SK-MEL-5 (cell line): ENCODE results near the gene CREB3L4. TPM values are rescaled to one million over a fixed set of nuclear protein-coding genes. Genes with fewer than 3 reads are reported as not detected.

Experiments used
- DNase-seq: peaks from one replicate; pipeline ENCODE4 v3.0.0-alpha.2; 2016; ENCODE audit warnings: low read depth, low spot score
- in situ Hi-C: cut with HindIII; loops from 2 replicates; pipeline ENCODE4 v1.10.0; 2016; ENCODE audit warnings: low sequenced_read_pairs, high pct_unique_total_duplicates, low pct_unique_long_range_greater_than_20kb
- polyA plus RNA-seq, 2 experiments: library from polyadenylated mRNA; depleted of rRNA; stranded (reverse); fragments of >200 nt; gene quantifications; 2 replicates each; pipeline ENCODE4 v1.2.3, GENCODE V29; 2015
- total RNA-seq: library from RNA; depleted of rRNA; stranded (reverse); fragments of >200 nt; shearing (Covaris generic); gene quantifications from 2 replicates; pipeline ENCODE4 v1.2.3, GENCODE V29; 2014; rRNA removed

Gene CREB3L4, protein sequence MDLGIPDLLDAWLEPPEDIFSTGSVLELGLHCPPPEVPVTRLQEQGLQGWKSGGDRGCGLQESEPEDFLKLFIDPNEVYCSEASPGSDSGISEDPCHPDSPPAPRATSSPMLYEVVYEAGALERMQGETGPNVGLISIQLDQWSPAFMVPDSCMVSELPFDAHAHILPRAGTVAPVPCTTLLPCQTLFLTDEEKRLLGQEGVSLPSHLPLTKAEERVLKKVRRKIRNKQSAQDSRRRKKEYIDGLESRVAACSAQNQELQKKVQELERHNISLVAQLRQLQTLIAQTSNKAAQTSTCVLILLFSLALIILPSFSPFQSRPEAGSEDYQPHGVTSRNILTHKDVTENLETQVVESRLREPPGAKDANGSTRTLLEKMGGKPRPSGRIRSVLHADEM
- 16.7 and 23.8 TPM in 2 replicates for total RNA-seq
- polyA plus RNA-seq (2015; cell fraction: cytosol; rRNA removed): 23.2 and 32.4 TPM in 2 replicates
- polyA plus RNA-seq (2015; cell fraction: nucleus; rRNA removed): 88.7 and 110 TPM in 2 replicates

DNA sequence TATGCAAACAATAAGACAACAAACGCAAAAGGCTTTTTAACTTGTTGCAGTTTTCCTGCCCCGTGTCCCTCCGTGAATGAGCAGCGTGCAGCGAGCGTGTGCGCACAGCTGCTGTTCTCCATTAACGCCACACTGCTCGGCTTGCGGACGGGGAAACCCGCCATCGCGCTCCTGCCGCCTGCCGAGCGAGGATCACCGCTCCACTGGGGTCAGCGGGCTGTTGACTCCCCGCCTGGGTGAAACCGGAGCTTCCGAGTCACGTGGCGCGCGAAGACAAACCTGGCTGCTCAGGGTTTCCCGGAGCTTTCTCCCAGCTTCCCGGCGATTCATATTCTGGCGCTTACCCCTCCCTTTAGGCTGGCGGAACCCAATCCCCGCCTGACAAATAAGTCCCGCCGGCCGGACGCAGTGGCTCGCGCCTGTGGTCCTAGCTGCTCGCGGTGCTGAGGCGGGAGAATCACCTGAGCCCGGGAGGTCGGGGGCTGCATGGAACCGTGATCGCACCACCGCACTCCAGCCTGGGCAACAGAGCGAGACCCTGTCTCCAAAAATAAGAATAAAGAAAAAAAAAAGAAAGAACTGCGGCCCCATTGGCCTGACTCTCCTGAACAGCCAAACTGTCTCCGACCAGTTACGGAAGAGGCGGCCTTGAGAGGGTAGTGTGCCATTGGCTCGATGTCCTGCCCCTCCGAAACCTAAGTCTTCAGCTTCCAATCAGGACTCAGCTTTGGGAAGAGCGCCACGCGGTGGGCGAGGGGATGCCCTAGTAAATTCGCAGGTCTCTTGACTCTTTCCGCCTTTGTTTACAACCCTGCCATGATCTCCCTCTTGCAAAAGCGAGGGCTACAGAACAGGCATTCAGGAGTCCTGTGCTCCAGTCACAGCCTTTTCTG is at the start of gene CREB3L4:
TSS of gene CREB3L4 (plus strand) at position 796 of the 893 bp plus-strand sequence. CDS start 624 bp downstream, outside the sequence.
- in situ Hi-C loops: no loop called here

DNA sequence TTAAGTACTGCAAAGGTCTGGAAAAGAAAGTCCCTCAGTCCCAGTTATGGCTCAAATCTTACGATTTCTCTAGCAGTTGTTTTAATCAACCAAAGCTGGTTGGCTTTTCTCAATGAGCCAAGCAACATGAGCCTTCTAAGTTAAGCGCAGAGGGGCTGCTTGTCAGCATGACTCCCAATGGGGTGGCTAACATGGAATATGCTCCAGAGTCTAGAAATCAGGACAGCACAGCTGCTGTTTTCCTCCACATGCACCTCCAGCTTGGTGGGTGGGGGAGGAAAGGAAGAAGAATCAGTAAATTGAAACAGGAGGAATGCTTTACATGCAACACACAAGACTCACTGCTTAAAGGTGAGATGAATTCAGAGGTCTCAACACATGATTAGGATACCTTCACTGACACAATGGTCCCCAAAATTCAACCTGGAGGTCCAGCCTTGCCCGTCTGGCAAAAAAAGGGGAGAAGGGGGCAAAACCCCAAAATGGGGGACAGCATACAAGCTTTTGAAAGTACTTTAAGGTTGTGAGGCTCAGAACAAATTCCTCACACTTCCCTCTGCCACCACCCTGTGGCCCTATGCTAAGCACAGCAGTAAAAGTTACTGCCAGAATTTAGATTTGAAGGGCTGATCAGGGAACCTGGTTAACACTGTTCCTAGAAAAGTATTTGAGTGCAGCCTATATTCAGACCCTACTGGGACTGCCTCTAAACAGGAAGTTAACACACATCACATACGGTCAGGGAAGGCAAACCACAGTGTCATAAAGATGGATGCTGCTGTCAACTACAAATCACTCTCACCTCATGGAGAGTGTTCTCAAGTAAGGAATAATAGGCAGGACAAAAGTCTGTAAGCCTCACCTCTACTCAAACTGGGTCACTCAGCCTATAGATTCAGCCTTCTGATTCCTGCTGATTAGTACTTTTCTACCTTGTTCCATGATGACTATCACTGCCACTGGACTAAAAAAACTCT is 47.5 kb upstream of the CREB3L4 start:
- in situ Hi-C loops: loop anchor here (25.0 kb wide), 1 partner anchor 108 kb away; no protein-coding TSS in a partner anchor
- DNase-seq: peak; percentile 34

More for the DNA sequence above, at the start of gene CREB3L4:
- peak; percentile 99 for DNase-seq

DNA sequence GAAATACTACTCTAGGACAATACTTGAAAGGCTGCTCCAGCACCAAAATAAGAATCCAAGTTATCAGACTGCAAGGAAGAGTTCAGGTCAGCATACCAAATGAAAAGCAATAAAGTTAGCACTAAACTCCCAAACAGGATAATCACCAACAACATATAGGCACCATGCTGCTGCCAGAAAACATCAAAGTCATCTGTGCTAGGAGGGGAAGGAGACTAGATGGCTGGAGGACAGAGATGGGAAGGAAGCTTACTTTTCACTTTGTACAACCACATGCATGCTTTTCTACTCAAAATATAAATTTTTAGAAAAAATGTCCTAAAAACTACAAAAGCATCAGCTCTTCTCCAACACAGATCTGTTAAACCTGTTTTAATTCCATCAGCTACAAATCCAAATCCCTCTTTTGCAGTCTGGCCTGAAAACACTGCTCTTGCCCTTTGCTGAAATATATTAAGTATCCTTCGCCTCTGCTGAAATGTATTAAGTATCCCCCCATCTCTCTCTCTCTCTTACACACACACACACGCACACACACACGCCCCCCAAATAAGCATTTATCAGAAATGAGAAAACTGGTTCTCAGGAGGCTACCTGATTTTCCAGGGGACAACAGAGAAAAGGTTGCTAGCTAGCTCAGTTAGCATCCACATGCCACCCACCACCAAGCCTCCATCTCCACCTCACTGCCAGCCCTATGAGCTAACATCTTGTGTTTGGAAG is 46.5 kb upstream of the CREB3L4 start:
- in situ Hi-C loops: loop anchor here (25.0 kb wide), 1 partner anchor 109 kb away; no protein-coding TSS in a partner anchor
- DNase-seq: no peak

DNA sequence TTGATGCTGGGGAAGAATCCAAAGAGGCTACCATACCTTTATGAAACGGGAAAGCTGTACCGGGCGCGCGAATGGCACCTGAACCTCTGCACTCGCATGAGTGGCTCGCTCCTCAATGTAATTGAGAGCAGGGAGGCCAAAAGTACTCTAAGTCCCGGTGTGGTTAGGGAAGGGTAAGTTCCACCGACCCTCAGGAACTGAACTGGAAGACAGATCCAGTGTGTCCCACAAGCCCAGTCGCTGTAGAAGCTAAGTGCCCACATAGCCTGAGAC is 46.0 kb upstream of the CREB3L4 start:
- in situ Hi-C loops: loop anchor here (25.0 kb wide), 1 partner anchor 109 kb away; no protein-coding TSS in a partner anchor
- no peak for DNase-seq

DNA sequence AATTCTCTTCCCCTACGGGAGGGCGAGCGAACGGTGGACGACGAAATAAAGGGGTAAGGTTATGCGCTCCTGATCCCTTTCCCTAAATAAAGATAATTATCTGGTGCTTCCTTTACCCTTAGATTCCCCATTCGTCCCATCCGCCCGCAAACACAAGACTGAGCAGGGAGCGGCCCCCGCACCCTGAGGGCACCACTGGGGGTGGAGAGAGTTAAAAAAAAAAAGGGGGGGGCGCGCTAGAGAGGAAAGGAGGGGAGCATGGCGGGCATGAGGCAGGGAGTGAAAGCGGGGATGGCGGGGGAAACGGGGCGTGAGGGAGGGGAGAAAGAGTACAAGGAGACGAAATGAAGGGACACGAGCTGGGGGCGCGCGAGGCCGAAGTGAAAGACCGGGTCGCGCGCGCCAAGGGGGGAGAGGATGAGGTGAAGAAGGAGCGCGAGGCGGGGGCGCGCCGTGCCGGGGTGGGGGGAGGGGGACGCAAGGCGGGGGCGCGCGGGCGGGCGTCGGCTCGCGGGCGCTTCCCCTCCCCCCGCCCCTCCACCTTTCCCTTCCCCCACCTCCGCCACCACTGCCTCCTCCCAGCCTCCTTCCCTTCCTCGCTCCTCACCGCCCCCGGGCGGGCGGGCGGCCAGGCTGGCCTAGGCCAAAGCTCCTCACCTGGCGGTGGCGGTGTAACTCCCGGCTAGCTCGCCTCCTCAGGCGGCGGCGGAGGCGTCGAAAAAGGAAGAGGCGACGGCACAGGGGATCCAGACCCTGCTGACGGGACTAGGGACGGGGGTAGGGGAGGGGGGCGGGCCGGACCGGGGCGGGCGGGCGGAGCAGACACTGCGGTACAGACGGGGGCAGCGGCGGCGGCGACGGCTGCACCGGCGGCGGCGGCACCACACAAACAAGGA is 45.4 kb upstream of the CREB3L4 start:
- in situ Hi-C loops: loop anchor here (25.0 kb wide), 1 partner anchor 110 kb away; no protein-coding TSS in a partner anchor
- peak; percentile 74 for DNase-seq

DNA sequence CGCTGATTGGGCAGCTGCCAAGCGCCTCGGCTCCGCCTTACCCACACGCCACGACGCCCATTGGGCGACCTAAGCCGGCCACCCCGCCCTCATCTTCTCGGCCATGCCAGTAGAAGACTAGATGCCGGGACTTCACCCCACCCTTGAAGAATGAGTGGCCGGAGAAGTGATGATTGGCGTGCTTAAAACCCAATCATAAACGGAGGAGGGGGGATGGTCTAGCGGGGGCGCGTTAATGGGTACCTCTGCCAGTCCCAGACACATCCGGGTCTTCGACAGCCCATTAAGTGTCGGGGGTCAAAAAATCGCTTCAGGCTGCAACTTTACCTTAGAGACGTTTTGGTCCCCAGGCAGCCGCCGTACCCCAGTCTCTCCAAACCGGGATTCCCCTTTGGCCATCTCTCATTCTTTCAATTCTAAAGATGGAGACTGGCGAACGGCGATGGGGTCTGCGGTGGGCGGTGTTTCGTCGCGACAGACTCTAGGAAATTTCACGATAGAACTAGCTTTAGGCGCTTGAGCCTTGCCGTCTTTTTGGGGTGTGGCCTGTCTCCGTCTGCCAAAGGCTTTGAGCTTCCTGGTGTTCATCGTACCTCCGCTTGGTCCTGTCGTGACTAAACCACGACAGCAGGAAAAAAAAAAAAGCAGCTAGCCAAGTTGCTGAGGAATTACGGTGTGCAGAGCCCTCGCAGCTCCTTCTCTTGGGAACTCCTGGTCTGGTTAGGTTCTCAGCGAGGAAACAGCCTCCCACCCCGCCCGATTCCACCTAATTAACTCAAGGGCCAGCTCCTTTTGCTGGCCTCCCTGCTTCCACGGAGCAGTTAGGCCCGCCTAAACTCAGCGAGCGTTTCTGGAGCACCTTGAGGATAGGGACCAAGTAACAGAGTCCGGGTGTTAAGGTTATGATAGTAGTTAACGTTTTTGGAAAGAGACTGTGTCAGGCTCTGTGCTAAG is 44.5 kb upstream of the CREB3L4 start, which contains the start of gene GATAD2B:
TSS of gene GATAD2B (minus strand) at position 1 of the 954 bp plus-strand sequence. CDS start 94,625 bp downstream, outside the sequence.
- peak; percentile 100 for DNase-seq
- in situ Hi-C loops: loop anchor here (25.0 kb wide), 1 partner anchor 111 kb away; no protein-coding TSS in a partner anchor

DNA sequence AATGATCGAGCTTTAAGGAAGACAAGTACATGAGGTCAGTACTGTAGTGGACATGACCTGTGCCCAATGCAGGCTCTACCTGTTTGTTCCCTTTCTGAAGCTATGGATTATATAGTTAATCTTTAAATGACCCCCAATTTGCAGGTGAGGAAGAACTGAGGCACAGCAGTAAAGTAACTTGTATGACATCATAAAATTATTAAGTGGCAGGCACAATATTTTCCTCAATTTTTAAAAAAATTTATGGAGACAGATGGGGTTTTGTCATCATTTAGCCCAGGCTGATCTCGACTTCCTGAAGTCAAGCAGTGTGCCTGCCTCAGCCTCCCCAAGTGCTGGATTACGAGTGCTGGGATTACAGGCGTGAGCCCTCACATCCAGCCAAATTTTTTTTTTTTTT is 41.3 kb upstream of the CREB3L4 start:
- DNase-seq: no peak
- in situ Hi-C loops: no loop called here

DNA sequence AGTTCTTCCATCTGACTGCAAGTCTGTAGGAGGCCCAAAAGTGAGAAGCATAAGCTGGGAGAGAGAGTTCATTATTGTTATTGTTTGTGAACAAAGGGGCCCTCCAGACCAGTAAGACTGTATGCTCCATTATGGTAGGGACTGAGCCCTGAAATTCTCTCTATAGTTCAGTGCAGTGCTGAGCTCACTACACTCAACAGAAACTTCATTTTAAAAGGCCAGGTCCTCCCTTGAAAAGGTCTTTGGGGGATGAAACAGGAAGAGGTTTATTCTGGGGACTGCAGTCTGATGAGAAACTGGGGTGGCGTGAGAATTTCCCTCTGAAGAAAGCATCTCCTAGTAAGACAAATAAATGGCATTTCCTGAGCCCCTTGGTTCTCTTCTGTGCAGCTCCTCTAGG is 39.5 kb upstream of the CREB3L4 start:
- in situ Hi-C loops: no loop called here
- DNase-seq: no peak

DNA sequence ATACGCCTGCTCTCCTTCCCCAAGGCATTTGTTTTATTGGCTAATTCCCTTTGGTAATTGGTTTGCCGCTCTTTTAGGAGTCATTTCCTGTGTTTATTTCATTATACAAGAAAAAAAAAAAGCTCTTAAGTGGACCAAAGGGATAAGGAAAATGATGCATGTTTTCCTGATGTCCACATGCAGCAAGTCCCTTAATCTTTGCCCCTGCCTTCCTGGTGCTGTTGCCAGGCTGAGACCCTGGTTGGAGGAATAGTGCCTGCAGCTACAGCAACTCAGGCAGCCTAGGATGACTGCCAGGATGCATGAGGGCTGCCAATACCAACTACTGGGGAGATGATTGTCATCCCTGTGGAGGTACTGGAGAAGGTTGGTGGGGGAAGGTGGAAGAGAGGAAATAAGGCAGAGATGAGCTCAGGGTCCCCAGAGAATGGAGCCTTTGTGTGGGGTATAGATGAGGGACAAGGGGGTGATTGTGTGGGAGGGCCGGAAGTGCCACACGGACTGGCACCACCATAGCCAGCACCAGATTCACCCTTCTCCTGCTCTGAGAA is 38.8 kb upstream of the CREB3L4 start:
- in situ Hi-C loops: no loop called here
- DNase-seq: peak; percentile 92

DNA sequence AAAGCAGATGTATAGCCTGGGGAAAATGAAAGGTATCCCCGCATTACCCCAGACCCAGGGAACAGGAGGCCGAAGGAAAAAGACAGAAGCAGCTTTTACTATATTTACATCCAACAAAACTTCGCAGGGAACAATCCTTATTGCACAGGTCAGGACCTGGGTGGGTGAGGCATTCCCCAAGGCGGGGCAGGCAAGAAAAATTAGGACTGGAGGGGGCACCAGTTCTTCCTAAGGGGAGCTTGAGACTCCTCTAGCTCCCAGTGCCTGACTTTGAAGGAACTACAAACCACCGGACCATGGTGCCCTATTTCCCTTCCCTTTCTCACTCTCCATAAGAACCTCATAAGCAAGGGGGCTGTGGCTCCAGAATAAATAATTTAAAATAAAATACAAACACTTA is 38.3 kb upstream of the CREB3L4 start:
- in situ Hi-C loops: no loop called here
- DNase-seq: no peak

DNA sequence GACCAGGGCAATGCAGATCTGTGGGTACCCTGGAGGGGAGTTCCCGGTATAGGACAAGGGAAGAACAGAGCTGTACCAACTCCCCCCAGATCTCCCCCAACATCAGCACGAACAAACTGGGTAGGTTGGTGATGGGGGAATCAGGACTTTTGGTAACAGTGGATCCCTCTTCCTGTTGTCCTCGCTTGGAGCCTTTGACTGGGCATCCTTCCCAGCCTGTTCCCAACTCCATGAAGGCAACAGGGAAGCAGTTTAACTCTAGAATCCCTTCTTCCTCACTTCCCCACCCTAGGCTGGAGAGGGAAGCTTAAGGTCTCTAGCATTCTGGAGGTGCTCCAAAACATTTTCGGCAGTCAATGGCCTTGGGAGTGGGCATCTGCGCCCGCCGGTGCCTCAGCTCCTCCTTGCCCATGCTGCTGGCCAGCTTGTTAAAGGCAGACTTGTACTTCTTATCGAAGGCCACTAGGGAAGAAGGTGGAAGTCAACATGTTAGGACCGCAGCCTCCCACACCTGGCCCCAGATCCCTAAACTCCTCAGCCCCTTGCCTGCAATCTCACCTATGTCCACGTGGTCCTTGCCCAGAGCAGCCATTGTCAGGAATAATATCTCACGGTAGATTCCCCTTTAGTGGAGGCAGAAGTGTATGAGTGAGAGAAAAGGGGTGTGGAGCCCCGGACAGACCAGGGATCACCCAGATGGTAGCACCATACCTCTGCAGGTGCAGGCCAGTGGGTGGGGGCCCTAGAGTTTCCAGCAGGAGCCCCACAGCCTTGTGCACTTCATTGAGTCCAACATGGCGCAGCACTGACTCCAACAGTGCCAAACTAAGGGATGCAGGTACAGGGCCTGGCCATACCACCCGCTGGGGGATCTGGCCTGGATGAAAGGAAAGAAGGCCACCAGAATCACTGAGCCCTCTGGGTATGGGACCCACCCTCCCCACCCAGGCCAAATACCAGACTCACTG is 37.4 kb upstream of the CREB3L4 start:
- peak; percentile 42 for DNase-seq
- in situ Hi-C loops: no loop called here

DNA sequence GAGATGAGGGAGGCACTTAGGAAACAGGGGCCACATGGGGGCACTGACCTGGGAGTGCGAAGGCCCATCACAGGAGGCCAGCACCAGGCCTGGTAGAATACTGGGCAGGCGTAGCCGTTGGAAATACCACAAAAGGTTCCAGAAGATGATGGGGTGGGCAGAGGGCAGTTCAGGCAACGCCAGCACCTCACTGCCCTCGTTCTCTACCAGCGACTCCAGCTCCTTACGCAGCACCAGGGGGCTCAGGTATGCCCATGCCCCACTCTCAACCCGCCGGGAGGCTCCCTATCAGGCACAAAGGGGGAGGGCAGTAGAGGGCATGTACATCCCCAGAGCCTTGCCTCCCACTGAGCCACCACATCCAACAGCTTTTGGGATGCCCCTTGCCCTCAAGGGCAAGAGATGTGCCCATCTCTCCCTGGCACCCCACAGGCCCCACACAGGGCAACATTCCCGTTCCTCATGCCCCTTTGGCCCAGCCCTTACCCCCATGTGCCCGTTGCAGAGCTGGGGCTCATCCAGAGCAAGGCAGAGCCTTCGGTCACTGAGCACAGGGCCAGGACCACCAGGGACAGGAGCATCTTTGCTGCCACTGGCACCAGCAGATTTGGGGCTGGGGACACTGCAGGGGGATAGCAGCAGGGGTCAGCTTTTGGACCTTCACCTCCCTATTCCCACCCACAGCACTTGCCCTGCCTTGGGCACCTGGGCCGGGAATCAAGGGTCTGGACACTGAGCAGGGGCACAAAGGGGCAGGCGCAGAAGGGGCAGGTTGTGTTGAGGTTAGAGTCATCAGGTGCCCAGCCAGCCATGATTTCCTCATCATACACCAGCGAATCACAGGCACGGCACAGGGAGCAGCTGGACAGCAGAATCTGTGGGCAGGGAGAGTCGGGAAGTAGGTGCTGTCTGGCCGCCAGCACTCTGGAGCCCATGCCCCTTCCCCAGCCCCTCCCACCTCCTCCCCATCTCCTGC is 35.3 kb upstream of the CREB3L4 start:
- in situ Hi-C loops: no loop called here
- DNase-seq: no peak
